ENCODE data around the gene ZDHHC3.
"Not testable (repeated sequence)": the region's sequence is repeated elsewhere in the genome, so short reads cannot be mapped to it uniquely, and the experiment has no call there.

The ZDHHC3 gene

GRCh38 chr3:44995142-44995770 lies 19.3 kb upstream of the ZDHHC3 start:
- no peak for DNase-seq (ENCODE audit: low read depth)

- DNase-seq (ENCODE audit: low read depth) = no peak
These were observed 17.7 kb upstream of the ZDHHC3 start for GRCh38 chr3:44993471-44994205.

- DNase-seq (ENCODE audit: low read depth) = no peak
These were observed 16.8 kb upstream of the ZDHHC3 start for GRCh38 chr3:44992555-44993470.

GRCh38 chr3:44991326-44991725 lies 15.4 kb upstream of the ZDHHC3 start:
- DNase-seq (ENCODE audit: low read depth) = no peak

- no peak for DNase-seq (ENCODE audit: low read depth)
These were observed 13.8 kb upstream of the ZDHHC3 start for GRCh38 chr3:44989636-44990373.

- DNase-seq (ENCODE audit: low read depth) = no peak
These were observed 13.2 kb upstream of the ZDHHC3 start for GRCh38 chr3:44989141-44989540.

GRCh38 chr3:44988073-44988472 lies 12.1 kb upstream of the ZDHHC3 start:
- no peak for DNase-seq (ENCODE audit: low read depth)

GRCh38 chr3:44987332-44987731 lies 11.4 kb upstream of the ZDHHC3 start:
- no peak for DNase-seq (ENCODE audit: low read depth)

- not testable (repeated sequence) for DNase-seq (ENCODE audit: low read depth)
These were observed 10.4 kb upstream of the ZDHHC3 start for GRCh38 chr3:44986330-44986729.

GRCh38 chr3:44984335-44984734 lies 8.4 kb upstream of the ZDHHC3 start:
- DNase-seq (ENCODE audit: low read depth) = no peak

- no peak for DNase-seq (ENCODE audit: low read depth)
These were observed 7.5 kb upstream of the ZDHHC3 start for GRCh38 chr3:44983484-44983941.

GRCh38 chr3:44982817-44983216 lies 6.8 kb upstream of the ZDHHC3 start:
- no peak for DNase-seq (ENCODE audit: low read depth)

GRCh38 chr3:44981751-44982150 lies 5.8 kb upstream of the ZDHHC3 start:
- DNase-seq (ENCODE audit: low read depth) = no peak

GRCh38 chr3:44981220-44981619 lies 5.2 kb upstream of the ZDHHC3 start:
- DNase-seq (ENCODE audit: low read depth) = no peak

- DNase-seq (ENCODE audit: low read depth) = no peak
These were observed 1.6 kb downstream of the ZDHHC3 start for GRCh38 chr3:44974416-44974815.

- no peak for DNase-seq (ENCODE audit: low read depth)
These were observed 5.0 kb downstream of the ZDHHC3 start for GRCh38 chr3:44970926-44971490.

GRCh38 chr3:44969828-44970179 lies 6.2 kb downstream of the ZDHHC3 start:
- DNase-seq (ENCODE audit: low read depth) = no peak

GRCh38 chr3:44969154-44969827 lies 6.7 kb downstream of the ZDHHC3 start:
- DNase-seq (ENCODE audit: low read depth) = no peak

- no peak for DNase-seq (ENCODE audit: low read depth)
These were observed 7.5 kb downstream of the ZDHHC3 start for GRCh38 chr3:44968447-44968858.

- no peak for DNase-seq (ENCODE audit: low read depth)
These were observed 9.1 kb downstream of the ZDHHC3 start for GRCh38 chr3:44966795-44967278.

- no peak for DNase-seq (ENCODE audit: low read depth)
These were observed 10.8 kb downstream of the ZDHHC3 start for GRCh38 chr3:44965165-44965564.

Data from stimulated activated CD8-positive, alpha-beta memory T cell treated with anti-CD3 and anti-CD28 coated beads, Interleukin-7, amount 100 ng/mL, for 24 hours (primary cell).